GM12891 (cell line): ENCODE measurements around the gene WDR87.

Experiments used
- POLR2A ChIP-seq: IDR thresholded peaks from 2 replicates; pipeline ENCODE4 v1.6.1; 2011; ENCODE audit warnings: low read depth, low read length, control low read depth
- POLR2AphosphoS5 ChIP-seq: IDR thresholded peaks from 2 replicates; pipeline ENCODE4 v1.6.1; 2011; ENCODE audit warnings: low read depth, low read length, control low read depth
- SPI1 ChIP-seq: IDR thresholded peaks from 2 replicates; pipeline ENCODE4 v1.6.1; 2011; ENCODE audit warnings: low read depth, low read length, control low read depth

- no peak for TF ChIP-seq SPI1
- no peak for TF ChIP-seq POLR2AphosphoS5
- no peak for TF ChIP-seq POLR2A
These were observed 39.7 kb upstream of the WDR87 start for GRCh38 chr19:37946132-37946531.
